Loucy (cell line): ENCODE results near the gene FAM98A.

ENCODE experiments used
- EZH2phosphoT487 ChIP-seq: fragments of 200-600 bp; IDR thresholded peaks from 2 replicates; pipeline ENCODE4 v1.6.1; 2018; ENCODE audit warnings: antibody characterized with exemption, mild to moderate bottlenecking, moderate library complexity, borderline replicate concordance
- TF ChIP-seq, protein P1 (sequence below): fragments of 200-600 bp; sonication (generic); conservative IDR thresholded peaks from 2 replicates; pipeline ENCODE4 v1.5.1; 2014; ENCODE audit warnings: mild to moderate bottlenecking, antibody characterized with exemption, low read length

DNA sequence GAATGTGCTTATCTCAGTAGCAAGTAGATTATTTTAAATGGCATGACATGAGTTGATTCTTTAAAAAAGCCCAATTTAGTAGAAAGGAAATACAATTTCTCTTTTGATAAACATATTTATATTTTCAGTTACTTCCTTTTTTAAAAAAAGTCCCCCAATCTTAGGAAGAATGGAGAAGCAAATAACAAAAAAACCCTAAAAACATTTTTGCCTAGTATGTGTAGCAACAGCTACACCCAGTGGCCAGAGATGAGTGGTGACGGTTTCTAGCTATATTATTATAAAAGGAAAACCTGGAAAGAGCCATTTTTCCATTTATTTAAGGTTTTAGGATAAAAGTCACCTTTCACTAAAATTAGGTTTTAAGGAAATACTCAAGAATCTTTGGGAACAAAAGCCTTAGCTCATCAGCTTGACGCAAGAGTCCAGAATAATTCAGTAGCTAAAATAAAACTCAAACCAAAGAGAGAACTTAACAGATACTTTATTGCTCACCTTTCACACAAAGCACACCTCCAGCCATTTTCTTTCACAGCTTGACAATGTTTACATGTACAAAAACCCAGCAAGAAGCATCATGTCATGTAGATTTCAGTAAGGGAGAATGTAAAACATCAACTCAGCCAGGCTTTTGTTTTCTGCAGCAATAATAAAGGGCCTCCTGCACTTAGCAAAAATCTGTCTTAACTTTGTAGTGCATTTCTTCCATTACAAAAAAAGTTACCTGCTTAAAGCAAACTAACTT is 15.7 kb downstream of the FAM98A start:
- TF ChIP-seq, protein P1, sequence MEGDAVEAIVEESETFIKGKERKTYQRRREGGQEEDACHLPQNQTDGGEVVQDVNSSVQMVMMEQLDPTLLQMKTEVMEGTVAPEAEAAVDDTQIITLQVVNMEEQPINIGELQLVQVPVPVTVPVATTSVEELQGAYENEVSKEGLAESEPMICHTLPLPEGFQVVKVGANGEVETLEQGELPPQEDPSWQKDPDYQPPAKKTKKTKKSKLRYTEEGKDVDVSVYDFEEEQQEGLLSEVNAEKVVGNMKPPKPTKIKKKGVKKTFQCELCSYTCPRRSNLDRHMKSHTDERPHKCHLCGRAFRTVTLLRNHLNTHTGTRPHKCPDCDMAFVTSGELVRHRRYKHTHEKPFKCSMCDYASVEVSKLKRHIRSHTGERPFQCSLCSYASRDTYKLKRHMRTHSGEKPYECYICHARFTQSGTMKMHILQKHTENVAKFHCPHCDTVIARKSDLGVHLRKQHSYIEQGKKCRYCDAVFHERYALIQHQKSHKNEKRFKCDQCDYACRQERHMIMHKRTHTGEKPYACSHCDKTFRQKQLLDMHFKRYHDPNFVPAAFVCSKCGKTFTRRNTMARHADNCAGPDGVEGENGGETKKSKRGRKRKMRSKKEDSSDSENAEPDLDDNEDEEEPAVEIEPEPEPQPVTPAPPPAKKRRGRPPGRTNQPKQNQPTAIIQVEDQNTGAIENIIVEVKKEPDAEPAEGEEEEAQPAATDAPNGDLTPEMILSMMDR, result peak; percentile 93
- no peak for TF ChIP-seq EZH2phosphoT487
